Measurements from ENCODE around the gene POLR3F. TPM values are rescaled to one million over a fixed set of nuclear protein-coding genes. Genes with fewer than 3 reads are reported as not detected.

Gene POLR3F
- total RNA-seq, 1 donor from 2014 or later: 7.7 TPM

Small RNAs within 50 kb of the gene (microRNA-seq; reads per million reads assigned to microRNA genes)
- not detected for gene MIR3192

Other genes with a start within 250 kb of the POLR3F start
- 7.6 TPM for gene ZNF133, start 178.9 kb upstream of the POLR3F start, total RNA-seq
- 1.1 TPM for gene DZANK1, start 360 bp upstream of the POLR3F start, total RNA-seq
- 5.1 TPM for gene RBBP9, start 29.8 kb downstream of the POLR3F start, total RNA-seq
- 8.9 TPM for gene SEC23B, start 40.5 kb downstream of the POLR3F start, total RNA-seq
- 111 TPM for gene SMIM26, start 100.0 kb downstream of the POLR3F start, total RNA-seq
- gene DTD1, start 120.7 kb downstream of the POLR3F start, total RNA-seq: 11.4 TPM

Measured in Right ventricle myocardium inferior (tissue), 1 donor.